Measurements from ENCODE around the gene MAD2L1BP. TPM values are rescaled to one million over a fixed set of nuclear protein-coding genes. Genes with fewer than 3 reads are reported as not detected.

MAD2L1BP gene, protein sequence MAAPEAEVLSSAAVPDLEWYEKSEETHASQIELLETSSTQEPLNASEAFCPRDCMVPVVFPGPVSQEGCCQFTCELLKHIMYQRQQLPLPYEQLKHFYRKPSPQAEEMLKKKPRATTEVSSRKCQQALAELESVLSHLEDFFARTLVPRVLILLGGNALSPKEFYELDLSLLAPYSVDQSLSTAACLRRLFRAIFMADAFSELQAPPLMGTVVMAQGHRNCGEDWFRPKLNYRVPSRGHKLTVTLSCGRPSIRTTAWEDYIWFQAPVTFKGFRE
- 28.1 and 31.1 TPM in 2 replicates for total RNA-seq (2012; rRNA removed)
- 40.4 and 50.2 TPM in 2 replicates for polyA plus RNA-seq (2012; rRNA removed)
- polyA plus RNA-seq (2012; cell fraction: cytosol; rRNA removed): 20.9 and 32.3 TPM in 2 replicates
- 22.5 and 23.5 TPM in 2 replicates for polyA plus RNA-seq (2012; cell fraction: nucleus; rRNA removed; ENCODE audit: low replicate concordance)
- Bru-seq, nascent RNA: percentile 59 among the genes with signal in this experiment
- percentile 51 among the genes with signal in this experiment for BruChase-seq, experiment 1, labeled RNA remaining after a 6-hour chase
- percentile 54 among the genes with signal in this experiment for BruChase-seq, experiment 2, labeled RNA remaining after a 2-hour chase
- long read RNA-seq, transcript MAD2L1BP-201 (3 exons, 1,301 nt): major isoform, 16 of 20 reads
- long read RNA-seq, partial matches to known transcripts: 1 of 20 reads
- long read RNA-seq, other reads (novel, unspliced or antisense): 3 of 20 reads

- Histone ChIP-seq H4K91ac (ENCODE audit: insufficient read depth, low read depth, low read length) (peak within 1 kb of the TSS; percentile 92), H3K4me1 (ENCODE audit: control insufficient read depth, insufficient read depth, low read length) (peaks cover 9% of the 10 kb centered on the region), H2AK5ac (ENCODE audit: low read depth, low read length) (peak within 1 kb of the TSS; percentile 84), H3K9me1 (ENCODE audit: insufficient read depth, low read length) (peaks cover 12% of the 10 kb centered on the region), H3K23ac (ENCODE audit: low read depth, low read length) (peak within 1 kb of the TSS; percentile 88), H3K56ac (ENCODE audit: extremely low read depth, insufficient read depth, low read length) (peak within 1 kb of the TSS; percentile 61), H3K27ac (ENCODE audit: insufficient read depth, low read length) (peak within 1 kb of the TSS; percentile 84), H3K4ac (ENCODE audit: low read depth, low read length) (peak within 1 kb of the TSS; percentile 86), H2BK120ac (ENCODE audit: low read depth, low read length) (peak within 1 kb of the TSS; percentile 71), H2BK20ac (ENCODE audit: low read depth, low read length) (peak within 1 kb of the TSS; percentile 66; the same call in 1 of the 2 replicates), H3K4me3 (ENCODE audit: insufficient read depth, low read depth, low read length) (peak within 1 kb of the TSS; percentile 79), H3K27me3 (ENCODE audit: control insufficient read depth, insufficient read depth, low read length) (no peaks in the 10 kb centered on the region), H3K36me3 (ENCODE audit: control insufficient read depth, insufficient read depth, low read length) (peaks cover 18% of the 10 kb centered on the region), H2BK5ac (ENCODE audit: low read depth, low read length, poor library complexity, severe bottlenecking) (peak within 1 kb of the TSS; percentile 36), H2BK15ac (ENCODE audit: low read depth, low read length) (peak within 1 kb of the TSS; percentile 7; the same call in 2 of the 3 replicates), H4K5ac (ENCODE audit: low read depth, low read length) (peak within 1 kb of the TSS; percentile 99), H3K9ac (ENCODE audit: low read depth, low read length) (peak within 1 kb of the TSS; percentile 95), H3K9me3 (ENCODE audit: control insufficient read depth, insufficient read depth, low read length) (no peaks in the 10 kb centered on the region), H3K14ac (replicated peaks; ENCODE audit: low read depth, low read length) (peak within 1 kb of the TSS; percentile 77), H3K79me1 (ENCODE audit: low read depth in 1 of 2, low read length in 2 of 2) (peaks cover 23 to 38% of the 10 kb centered on the region in 2 experiments), H2AK9ac (replicated peaks; ENCODE audit: low read depth, low read length, poor library complexity) (peak within 1 kb of the TSS; percentile 71), H4K8ac (ENCODE audit: low read depth in 2 of 2, low read length in 2 of 2) (peak within 1 kb of the TSS; percentile 86 to 100), H2AFZ (replicated peaks; ENCODE audit: low read length, poor library complexity) (peak within 1 kb of the TSS; percentile 96), H4K20me1 (ENCODE audit: insufficient read depth, low read length) (peaks cover 17% of the 10 kb centered on the region), H3K4me2 (ENCODE audit: low read depth, low read length) (peak within 1 kb of the TSS; percentile 100), H3K18ac (ENCODE audit: low read depth, low read length) (peak within 1 kb of the TSS; percentile 80)
- WGBS, 2 experiments (ENCODE audit: extremely low coverage in 2 of 2, insufficient read length in 1 of 2): 0% methylated on average over 6 of the region's 48 CpGs; no CpG with 5 or more reads in 1 of the 2 experiments
- intact Hi-C loops (cut with micrococcal nuclease): no loop called here
- in situ Hi-C loops (cut with MboI; ENCODE audit: low sequenced_read_pairs): no loop called here
- peak; percentile 63 for DNase-seq
- peak; percentile 96 for ATAC-seq (ENCODE audit: low read depth)
- POLR2A ChIA-PET (ENCODE audit: unreplicated experiment): no interaction called here
- BruUV-seq (replicated peaks): no TSS peak
- dilution Hi-C loops (cut with HindIII; ENCODE audit: low sequenced_read_pairs, unreplicated experiment): no loop called here
- CTCF ChIA-PET: no interaction called here
- no peak for TF ChIP-seq CTCF (conservative IDR thresholded peaks at IDR 0.05; ENCODE audit: low read depth, low read length)
- TF ChIP-seq, protein P1, sequence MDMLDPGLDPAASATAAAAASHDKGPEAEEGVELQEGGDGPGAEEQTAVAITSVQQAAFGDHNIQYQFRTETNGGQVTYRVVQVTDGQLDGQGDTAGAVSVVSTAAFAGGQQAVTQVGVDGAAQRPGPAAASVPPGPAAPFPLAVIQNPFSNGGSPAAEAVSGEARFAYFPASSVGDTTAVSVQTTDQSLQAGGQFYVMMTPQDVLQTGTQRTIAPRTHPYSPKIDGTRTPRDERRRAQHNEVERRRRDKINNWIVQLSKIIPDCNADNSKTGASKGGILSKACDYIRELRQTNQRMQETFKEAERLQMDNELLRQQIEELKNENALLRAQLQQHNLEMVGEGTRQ (IDR thresholded peaks at IDR 0.05; ENCODE audit: low read depth, low read length): no peak
- TF ChIP-seq SMC3 (IDR thresholded peaks at IDR 0.05; ENCODE audit: low read depth, low read length): no peak
- no peak for TF ChIP-seq FOS (IDR thresholded peaks at IDR 0.05; ENCODE audit: low read depth, low read length)
- 0 out of 2 replicates have a peak, but pooled peaks have one; percentile 60 for TF ChIP-seq MAZ (IDR thresholded peaks at IDR 0.05; ENCODE audit: borderline replicate concordance, low read depth, low read length)
- no peak for TF ChIP-seq MAFK (IDR thresholded peaks at IDR 0.05; ENCODE audit: low read depth, low read length)
- no peak; the same call in 1 of the 2 replicates for TF ChIP-seq CHD1 (IDR thresholded peaks at IDR 0.05; ENCODE audit: low read depth, low read length)
- TF ChIP-seq RFX5 (IDR thresholded peaks at IDR 0.05; ENCODE audit: low read depth, low read length): no peak
- peak; percentile 91 for TF ChIP-seq POLR2A (IDR thresholded peaks at IDR 0.05; ENCODE audit: low read depth, low read length)
Observed at GRCh38 chr6:43635387-43636307, at the start of gene MAD2L1BP. TSS of gene MAD2L1BP (plus strand) at chr6:43635840. CDS start at chr6:43635876, 36 bp downstream.

Measured in IMR-90 (cell line).